Measurements from ENCODE around the gene RPS27.

DNA sequence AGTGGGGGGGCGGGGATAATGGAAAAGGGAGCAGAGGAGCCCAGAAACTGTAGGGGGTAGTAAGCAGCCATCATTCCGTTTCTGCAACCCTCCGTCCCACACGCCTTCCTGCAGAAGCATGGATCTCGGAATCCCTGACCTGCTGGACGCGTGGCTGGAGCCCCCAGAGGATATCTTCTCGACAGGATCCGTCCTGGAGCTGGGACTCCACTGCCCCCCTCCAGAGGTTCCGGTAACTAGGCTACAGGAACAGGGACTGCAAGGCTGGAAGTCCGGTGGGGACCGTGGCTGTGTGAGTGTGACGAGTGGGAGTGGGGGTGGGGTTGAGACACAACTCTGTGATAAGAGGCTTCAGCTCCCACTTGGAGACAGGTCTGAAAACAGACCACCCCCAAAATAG lies 22.2 kb upstream of the RPS27 start:
- TF ChIP-seq, protein P1, sequence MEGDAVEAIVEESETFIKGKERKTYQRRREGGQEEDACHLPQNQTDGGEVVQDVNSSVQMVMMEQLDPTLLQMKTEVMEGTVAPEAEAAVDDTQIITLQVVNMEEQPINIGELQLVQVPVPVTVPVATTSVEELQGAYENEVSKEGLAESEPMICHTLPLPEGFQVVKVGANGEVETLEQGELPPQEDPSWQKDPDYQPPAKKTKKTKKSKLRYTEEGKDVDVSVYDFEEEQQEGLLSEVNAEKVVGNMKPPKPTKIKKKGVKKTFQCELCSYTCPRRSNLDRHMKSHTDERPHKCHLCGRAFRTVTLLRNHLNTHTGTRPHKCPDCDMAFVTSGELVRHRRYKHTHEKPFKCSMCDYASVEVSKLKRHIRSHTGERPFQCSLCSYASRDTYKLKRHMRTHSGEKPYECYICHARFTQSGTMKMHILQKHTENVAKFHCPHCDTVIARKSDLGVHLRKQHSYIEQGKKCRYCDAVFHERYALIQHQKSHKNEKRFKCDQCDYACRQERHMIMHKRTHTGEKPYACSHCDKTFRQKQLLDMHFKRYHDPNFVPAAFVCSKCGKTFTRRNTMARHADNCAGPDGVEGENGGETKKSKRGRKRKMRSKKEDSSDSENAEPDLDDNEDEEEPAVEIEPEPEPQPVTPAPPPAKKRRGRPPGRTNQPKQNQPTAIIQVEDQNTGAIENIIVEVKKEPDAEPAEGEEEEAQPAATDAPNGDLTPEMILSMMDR (IDR thresholded peaks at IDR 0.05; ENCODE audit: insufficient read depth, low read length), result no peak
- TF ChIP-seq POLR2AphosphoS5 (IDR thresholded peaks at IDR 0.05; ENCODE audit: low read depth), result no peak

All from HL-60 (cell line).